Upper lobe of right lung (tissue), 1 donor: Measurements from ENCODE around the gene ADAMTS2. TPM values are rescaled to one million over a fixed set of nuclear protein-coding genes. Genes with fewer than 3 reads are reported as not detected.

Experiments used
- ATAC-seq: fragments of 200-7000 bp; cut with Tn5 transposase; one replicate; pipeline ENCODE4 v1.9.1; 2020; ENCODE audit warnings: mild to moderate bottlenecking, moderate library complexity
- DNase-seq: peaks from one replicate; pipeline ENCODE4 v3.0.0-alpha.2; 2020
- H3K27ac ChIP-seq: fragments of 200-600 bp; one replicate; pipeline ENCODE4 v1.8.0; 2022
- H3K27me3 ChIP-seq: fragments of 200-600 bp; one replicate; pipeline ENCODE4 v1.8.0; 2022; ENCODE audit warnings: mild to moderate bottlenecking
- H3K36me3 ChIP-seq: fragments of 200-600 bp; one replicate; pipeline ENCODE4 v1.8.0; 2022
- H3K4me1 ChIP-seq: fragments of 200-600 bp; one replicate; pipeline ENCODE4 v1.8.0; 2022
- H3K4me3 ChIP-seq: fragments of 200-600 bp; one replicate; pipeline ENCODE4 v1.8.0; 2022; ENCODE audit warnings: mild to moderate bottlenecking
- H3K9me3 ChIP-seq: fragments of 200-600 bp; one replicate; pipeline ENCODE4 v1.8.0; 2022
- CTCF ChIP-seq: fragments of 200-600 bp; IDR thresholded peaks from one replicate; pipeline ENCODE4 v1.8.0; 2022; ENCODE audit warnings: antibody characterized with exemption
- intact Hi-C: fragments of 100-400 bp; cut with DNase I; formaldehyde crosslinking; loops from one replicate; pipeline ENCODE4 v1.11.0; 2022
- total RNA-seq: library from RNA; stranded (reverse); fragmentation: NEBNext Ultra II Directional; extraction: Animal tissue kit (Norgen Biotek cat#: 25700); gene quantifications from one replicate; pipeline ENCODE4 v1.2.1, GENCODE V29; 2021
- donor health status: DM: no; HTN: yes; CAD: no; lungs with severe emphysema.

ADAMTS2 gene
- total RNA-seq, 1 donor from 2014 or later = 16.4 TPM

GRCh38 chr5:179344431-179345182, 654 bp downstream of the ADAMTS2 start:
- no peaks in the 10 kb centered on the region for H3K9me3 ChIP-seq
- DNase-seq (no peak), ATAC-seq (no peak)
- H3K27ac ChIP-seq = peak overlapping the region; percentile 76
- peaks cover 55% of the 10 kb centered on the region for H3K27me3 ChIP-seq
- peak overlapping the region; percentile 57 for H3K4me3 ChIP-seq
- intact Hi-C loops = no loop called here
- H3K36me3 ChIP-seq = no peaks in the 10 kb centered on the region
- TF ChIP-seq CTCF = no peak
- peaks cover 11% of the 10 kb centered on the region for H3K4me1 ChIP-seq

- H3K4me3 ChIP-seq = peak overlapping the region; percentile 57
- H3K4me1 ChIP-seq = peaks cover 11% of the 10 kb centered on the region
- TF ChIP-seq CTCF = peak; percentile 43
- no peak for DNase-seq
- H3K27ac ChIP-seq = peak overlapping the region; percentile 76
- intact Hi-C loops = no loop called here
- H3K9me3 ChIP-seq = no peaks in the 10 kb centered on the region
- H3K27me3 ChIP-seq = peaks cover 49% of the 10 kb centered on the region
- ATAC-seq = peak; percentile 36
- no peaks in the 10 kb centered on the region for H3K36me3 ChIP-seq
These were observed 1.4 kb downstream of the ADAMTS2 start for GRCh38 chr5:179343719-179344430.

- Histone ChIP-seq H3K36me3 (no peaks in the 10 kb centered on the region), H3K27me3 (peaks cover 44% of the 10 kb centered on the region), H3K9me3 (no peaks in the 10 kb centered on the region), H3K27ac (no peak overlapping the region), H3K4me1 (peaks cover 11% of the 10 kb centered on the region), H3K4me3 (peak overlapping the region; percentile 57)
- no peak for TF ChIP-seq CTCF
- intact Hi-C loops = no loop called here
- no peak for ATAC-seq
- DNase-seq = no peak
These were observed 2.1 kb downstream of the ADAMTS2 start for GRCh38 chr5:179343021-179343718.

- intact Hi-C loops = no loop called here
- no peak for ATAC-seq
- H3K4me3 ChIP-seq = peak overlapping the region; percentile 57
- peak; percentile 40 for TF ChIP-seq CTCF
- H3K9me3 ChIP-seq = no peaks in the 10 kb centered on the region
- DNase-seq = no peak
- H3K27ac ChIP-seq = no peak overlapping the region
- H3K36me3 ChIP-seq = no peaks in the 10 kb centered on the region
- peaks cover 11% of the 10 kb centered on the region for H3K4me1 ChIP-seq
- H3K27me3 ChIP-seq = peaks cover 44% of the 10 kb centered on the region
These were observed 2.7 kb downstream of the ADAMTS2 start for GRCh38 chr5:179342577-179342976.

- TF ChIP-seq CTCF = no peak
- peaks cover 36% of the 10 kb centered on the region for H3K27me3 ChIP-seq
- ATAC-seq (no peak), DNase-seq (no peak)
- intact Hi-C loops = no loop called here
- H3K27ac ChIP-seq = no peak overlapping the region
- H3K9me3 ChIP-seq = no peaks in the 10 kb centered on the region
- no peak overlapping the region for H3K4me3 ChIP-seq
- H3K4me1 ChIP-seq = peaks cover 11% of the 10 kb centered on the region
- no peaks in the 10 kb centered on the region for H3K36me3 ChIP-seq
These were observed 4.8 kb downstream of the ADAMTS2 start for GRCh38 chr5:179340465-179340864.
